ENCODE data around the gene RRP7A.

RRP7A gene

GRCh38 chr22:42468841-42469240 is 50.8 kb downstream of the RRP7A start:
- TF ChIP-seq SUZ12 (IDR thresholded peaks at IDR 0.05) (no peak), L3MBTL2 (conservative IDR thresholded peaks at IDR 0.05) (no peak), CTBP1 (IDR thresholded peaks at IDR 0.05; ENCODE audit: borderline replicate concordance) (no peak), HDGF (IDR thresholded peaks at IDR 0.05; ENCODE audit: borderline replicate concordance) (no peak), ARNT (IDR thresholded peaks at IDR 0.05) (no peak), BHLHE40 (IDR thresholded peaks at IDR 0.05; ENCODE audit: borderline replicate concordance) (no peak), ELF4 (IDR thresholded peaks at IDR 0.05) (no peak), TARDBP (IDR thresholded peaks at IDR 0.05) (no peak), FOXA1 (IDR thresholded peaks at IDR 0.05) (no peak), PKNOX1 (IDR thresholded peaks at IDR 0.05) (no peak), FOXK2 (IDR thresholded peaks at IDR 0.05) (no peak)
- ChIA-PET POLR2A (no interaction called here), CTCF (no interaction called here)
- no peak for DNase-seq (ENCODE audit: extremely low spot score)

GRCh38 chr22:42462016-42462415 is 57.6 kb downstream of the RRP7A start:
- TF ChIP-seq HDGF (IDR thresholded peaks at IDR 0.05; ENCODE audit: borderline replicate concordance) (no peak), FOXM1 (IDR thresholded peaks at IDR 0.05; ENCODE audit: borderline replicate concordance) (no peak), ZNF384 (IDR thresholded peaks at IDR 0.05) (no peak), FOXK2 (IDR thresholded peaks at IDR 0.05) (no peak), SP1 (IDR thresholded peaks at IDR 0.05) (no peak), FOXA1 (IDR thresholded peaks at IDR 0.05) (no peak), CTBP1 (IDR thresholded peaks at IDR 0.05; ENCODE audit: borderline replicate concordance) (no peak), TARDBP (IDR thresholded peaks at IDR 0.05) (no peak), L3MBTL2 (conservative IDR thresholded peaks at IDR 0.05) (no peak), ARNT (IDR thresholded peaks at IDR 0.05) (no peak), ELF4 (IDR thresholded peaks at IDR 0.05) (no peak), SUZ12 (IDR thresholded peaks at IDR 0.05) (no peak), LEF1 (IDR thresholded peaks at IDR 0.05; ENCODE audit: borderline replicate concordance) (no peak), BHLHE40 (IDR thresholded peaks at IDR 0.05; ENCODE audit: borderline replicate concordance) (no peak), NFRKB (IDR thresholded peaks at IDR 0.05) (no peak), PKNOX1 (IDR thresholded peaks at IDR 0.05) (no peak)
- no peak for DNase-seq (ENCODE audit: extremely low spot score)
- ChIA-PET POLR2A (interaction anchor here (0.6 to 0.8 kb wide), 2 partner anchors 10 to 661 kb away, joined by 3 read pairs; partner anchors contain the start of gene CCDC134), CTCF (interaction anchor here (1.0 to 1.7 kb wide), 4 partner anchors 11 to 18 kb away, joined by 4 to 6 read pairs (median 4); no protein-coding TSS in a partner anchor)

- CTCF ChIA-PET: interaction anchor here (1.0 to 1.7 kb wide), 3 partner anchors 17 to 18 kb away, joined by 4 to 5 read pairs (median 5); no protein-coding TSS in a partner anchor
These were observed 58.1 kb downstream of the RRP7A start for GRCh38 chr22:42461511-42461910.

More at GRCh38 chr22:42461511-42461910, 58.1 kb downstream of the RRP7A start:
- DNase-seq (ENCODE audit: extremely low spot score): no peak
- POLR2A ChIA-PET: interaction anchor here (0.6 kb wide), 1 partner anchor 11 kb away, joined by 3 read pairs; no protein-coding TSS in a partner anchor
- TF ChIP-seq FOXA1 (IDR thresholded peaks at IDR 0.05) (no peak), NFRKB (IDR thresholded peaks at IDR 0.05) (no peak), ELF4 (IDR thresholded peaks at IDR 0.05) (no peak), BHLHE40 (IDR thresholded peaks at IDR 0.05; ENCODE audit: borderline replicate concordance) (no peak), CTBP1 (IDR thresholded peaks at IDR 0.05; ENCODE audit: borderline replicate concordance) (no peak), LEF1 (IDR thresholded peaks at IDR 0.05; ENCODE audit: borderline replicate concordance) (no peak), HDGF (IDR thresholded peaks at IDR 0.05; ENCODE audit: borderline replicate concordance) (no peak), L3MBTL2 (conservative IDR thresholded peaks at IDR 0.05) (no peak), ZNF384 (IDR thresholded peaks at IDR 0.05) (no peak), PKNOX1 (IDR thresholded peaks at IDR 0.05) (no peak), FOXK2 (IDR thresholded peaks at IDR 0.05) (no peak), SP1 (IDR thresholded peaks at IDR 0.05) (no peak), SUZ12 (IDR thresholded peaks at IDR 0.05) (no peak), FOXM1 (IDR thresholded peaks at IDR 0.05; ENCODE audit: borderline replicate concordance) (no peak)
